Measurements from ENCODE around the gene SLC7A10.

Gene SLC7A10

GRCh38 chr19:33196446-33197193, 29.0 kb downstream of the SLC7A10 start:
- no peak overlapping the region for H3K27ac ChIP-seq
- CTCF ChIA-PET = interaction anchor here (0.9 to 2.8 kb wide), 2 partner anchors 13 to 16 kb away, joined by 6 to 8 read pairs; no protein-coding TSS in a partner anchor
- POLR2A ChIA-PET (ENCODE audit: low non-redundant PET) = interaction anchor here (0.6 kb wide), 1 partner anchor 12 kb away, joined by 5 read pairs; no protein-coding TSS in a partner anchor

DNA sequence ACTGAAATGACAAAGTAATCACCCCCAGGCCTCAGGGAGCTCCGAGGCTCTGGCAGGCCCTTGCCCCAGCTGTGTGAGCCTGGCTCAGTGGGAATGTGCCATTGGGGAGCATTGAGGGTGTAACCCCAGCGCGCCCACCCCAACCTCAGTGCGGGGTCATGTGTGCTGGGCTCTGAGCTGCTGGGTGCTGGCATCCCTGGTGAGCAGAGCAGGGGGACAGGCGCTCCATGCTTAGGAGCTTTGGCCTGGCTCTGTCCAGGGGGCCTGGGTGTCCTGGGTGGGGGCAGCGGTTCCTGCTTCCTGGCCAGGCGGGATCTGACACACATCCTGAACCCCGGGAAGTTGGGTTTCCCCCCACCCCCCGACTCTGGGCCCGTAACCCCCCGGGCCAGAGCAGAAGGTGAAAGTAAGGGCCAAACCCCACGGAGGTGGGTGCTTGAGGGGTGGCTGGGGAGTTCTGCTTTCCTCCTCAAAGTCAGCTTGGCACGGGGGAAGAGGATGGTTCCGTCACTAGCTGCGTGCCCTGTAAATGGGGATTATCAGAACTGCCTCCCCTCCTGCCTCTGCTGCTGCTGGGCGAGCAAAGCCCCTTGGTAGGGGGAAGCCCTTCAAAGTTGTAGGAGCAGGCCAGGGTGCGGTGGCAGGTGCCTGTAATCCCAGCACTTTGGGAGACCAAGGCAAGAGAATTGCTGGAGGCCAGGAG, 29.9 kb downstream of the SLC7A10 start:
- DNase-seq (ENCODE audit: low spot score) = no peak
- ChIA-PET POLR2A (ENCODE audit: low non-redundant PET) (no interaction called here), CTCF (interaction anchor here (0.6 to 2.8 kb wide), 3 partner anchors 12 to 271 kb away, joined by 3 to 8 read pairs (median 3); no protein-coding TSS in a partner anchor)
- TF ChIP-seq CTCF (conservative IDR thresholded peaks at IDR 0.05; ENCODE audit: low read depth) = no peak
- no peak overlapping the region for H3K27ac ChIP-seq

More at GRCh38 chr19:33196446-33197193, 29.0 kb downstream of the SLC7A10 start:
- DNase-seq (ENCODE audit: low spot score) = no peak
- TF ChIP-seq CTCF (conservative IDR thresholded peaks at IDR 0.05; ENCODE audit: low read depth) = no peak

GRCh38 chr19:33194886-33195644, 30.6 kb downstream of the SLC7A10 start:
- CTCF ChIA-PET = interaction anchor here (0.6 to 0.8 kb wide), 2 partner anchors 108 to 270 kb away, joined by 3 read pairs; no protein-coding TSS in a partner anchor
- DNase-seq (ENCODE audit: low spot score) = no peak
- TF ChIP-seq CTCF (conservative IDR thresholded peaks at IDR 0.05; ENCODE audit: low read depth) = no peak
- POLR2A ChIA-PET (ENCODE audit: low non-redundant PET) = no interaction called here
- no peak overlapping the region for H3K27ac ChIP-seq

DNA sequence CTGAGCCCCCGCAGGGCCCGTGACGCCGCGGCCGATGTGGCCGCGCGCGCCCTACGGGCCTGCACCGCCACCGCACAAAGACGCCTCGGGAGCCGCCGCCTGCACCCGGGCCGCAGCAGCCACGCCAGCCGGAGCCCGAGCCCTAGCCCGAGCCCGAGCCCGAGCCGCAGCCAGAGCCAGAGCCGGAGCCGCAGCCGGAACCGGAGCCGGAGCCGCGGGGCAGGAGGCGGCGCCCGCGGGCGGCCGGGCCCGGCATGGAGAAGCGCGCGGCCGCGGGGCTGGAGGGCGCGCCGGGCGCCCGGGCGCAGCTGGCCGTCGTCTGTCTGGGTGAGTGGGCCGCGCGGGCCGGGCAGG, 31.1 kb downstream of the SLC7A10 start:
- POLR2A ChIA-PET (ENCODE audit: low non-redundant PET) = interaction anchor here (0.7 kb wide), 1 partner anchor 188 kb away, joined by 3 read pairs; no protein-coding TSS in a partner anchor
- TF ChIP-seq CTCF (conservative IDR thresholded peaks at IDR 0.05; ENCODE audit: low read depth) = no peak
- CTCF ChIA-PET = no interaction called here
- DNase-seq (ENCODE audit: low spot score) = no peak
- H3K27ac ChIP-seq = no peak overlapping the region

GRCh38 chr19:33193865-33194362, 31.7 kb downstream of the SLC7A10 start, which contains the start of gene LRP3:
TSS of gene LRP3 (plus strand) at chr19:33194330. CDS start at chr19:33194786, 456 bp downstream.
- no peak for DNase-seq (ENCODE audit: low spot score)
- TF ChIP-seq CTCF (conservative IDR thresholded peaks at IDR 0.05; ENCODE audit: low read depth) = no peak
- ChIA-PET POLR2A (ENCODE audit: low non-redundant PET) (interaction anchor here (0.7 kb wide), 1 partner anchor 188 kb away, joined by 3 read pairs; no protein-coding TSS in a partner anchor), CTCF (interaction anchor here (0.6 kb wide), 1 partner anchor 48 kb away, joined by 4 read pairs; no protein-coding TSS in a partner anchor)
- no peak within 1 kb of the TSS for H3K27ac ChIP-seq
